Ascending aorta (tissue), 2 donors: ENCODE measurements around the gene ATP2B2. TPM values are rescaled to one million over a fixed set of nuclear protein-coding genes. Genes with fewer than 3 reads are reported as not detected.

Experiments
- DNase-seq, 2 donors: peaks; one replicate each; pipeline ENCODE4 v3.0.0-alpha.2; 2019; ENCODE audit warnings: low spot score in 2 of 2
- H3K27ac ChIP-seq, 2 donors: fragments of 200-600 bp; sonication (generic); one replicate each; pipeline ENCODE4 v1.5.1; 2016 to 2017; ENCODE audit warnings: mild to moderate bottlenecking in 1 of 2
- H3K27me3 ChIP-seq: fragments of 200-600 bp; sonication (generic); one replicate; pipeline ENCODE4 v1.5.1; 2017
- H3K36me3 ChIP-seq, 2 donors: fragments of 200-600 bp; sonication (generic); one replicate each; pipeline ENCODE4 v1.5.1; 2016
- H3K4me1 ChIP-seq, 2 donors: fragments of 200-600 bp; sonication (generic); one replicate each; pipeline ENCODE4 v1.5.1; 2016 to 2017; ENCODE audit warnings: mild to moderate bottlenecking in 1 of 2
- H3K4me3 ChIP-seq, 2 donors: fragments of 200-600 bp; sonication (generic); one replicate each; pipeline ENCODE4 v1.5.1; 2016 to 2017; ENCODE audit warnings: mild to moderate bottlenecking in 1 of 2
- H3K9me3 ChIP-seq, 2 donors: fragments of 200-600 bp; sonication (generic); one replicate each; pipeline ENCODE4 v1.5.1; 2016
- CTCF ChIP-seq, 3 experiments: fragments of 200-600 bp in 2 of 3; fragments of 450-650 bp in 1 of 3; sonication (generic) in 2 of 3; IDR thresholded peaks; one replicate each; pipeline ENCODE4 v1.5.1; 2016 to 2019; ENCODE audit warnings: antibody characterized with exemption in 3 of 3, mild to moderate bottlenecking in 1 of 3, moderate library complexity in 1 of 3
- intact Hi-C: fragments of 100-400 bp; cut with DNase I; formaldehyde crosslinking; loops from one replicate; pipeline ENCODE4 v1.15.1; 2023
- total RNA-seq: library from RNA; depleted of rRNA; stranded (reverse); fragments of >200 nt; gene quantifications from one replicate; pipeline ENCODE4 v1.1.0, GENCODE V29; 2016

The ATP2B2 gene
- total RNA-seq, 1 donor from 2014 or later, result not detected

GRCh38 chr3:10394491-10395025 is 110.8 kb downstream of the ATP2B2 start:
- no peaks in the 10 kb centered on the region for H3K36me3 ChIP-seq
- H3K9me3 ChIP-seq, result no peaks in the 10 kb centered on the region
- no peak for DNase-seq
- no peaks in the 10 kb centered on the region for H3K4me1 ChIP-seq
- intact Hi-C loops, result no loop called here
- no peak overlapping the region for H3K27ac ChIP-seq
- TF ChIP-seq CTCF (IDR thresholded peaks at IDR 0.05), result no peak
- H3K27me3 ChIP-seq, result no peaks in the 10 kb centered on the region
- no peak overlapping the region for H3K4me3 ChIP-seq

GRCh38 chr3:10393514-10393913 is 111.9 kb downstream of the ATP2B2 start:
- H3K36me3 ChIP-seq, result no peaks in the 10 kb centered on the region
- intact Hi-C loops, result no loop called here
- no peak for DNase-seq
- H3K9me3 ChIP-seq, result peaks cover 3 to 4% of the 10 kb centered on the region in 2 donors
- no peaks in the 10 kb centered on the region for H3K4me1 ChIP-seq
- H3K27ac ChIP-seq, result no peak overlapping the region
- TF ChIP-seq CTCF (IDR thresholded peaks at IDR 0.05), result no peak
- H3K4me3 ChIP-seq, result no peak overlapping the region
- no peaks in the 10 kb centered on the region for H3K27me3 ChIP-seq

GRCh38 chr3:10392906-10393461 is 112.4 kb downstream of the ATP2B2 start:
- DNase-seq, result no peak
- no peaks in the 10 kb centered on the region for H3K36me3 ChIP-seq
- no peaks in the 10 kb centered on the region for H3K27me3 ChIP-seq
- no peak overlapping the region for H3K27ac ChIP-seq
- H3K9me3 ChIP-seq, result peaks cover 3 to 8% of the 10 kb centered on the region in 2 donors
- no peaks in the 10 kb centered on the region for H3K4me1 ChIP-seq
- no peak overlapping the region for H3K4me3 ChIP-seq
- no peak for TF ChIP-seq CTCF (IDR thresholded peaks at IDR 0.05)
- intact Hi-C loops, result no loop called here

GRCh38 chr3:10392244-10392643 is 113.1 kb downstream of the ATP2B2 start:
- Histone ChIP-seq H3K4me1 (no peaks in the 10 kb centered on the region), H3K27ac (no peak overlapping the region), H3K27me3 (no peaks in the 10 kb centered on the region), H3K36me3 (no peaks in the 10 kb centered on the region), H3K9me3 (peaks cover 3 to 11% of the 10 kb centered on the region in 2 donors), H3K4me3 (no peak overlapping the region)
- DNase-seq, result no peak
- intact Hi-C loops, result no loop called here
- no peak for TF ChIP-seq CTCF (IDR thresholded peaks at IDR 0.05)

- no peaks in the 10 kb centered on the region for H3K4me1 ChIP-seq
- H3K4me3 ChIP-seq, result no peak overlapping the region
- no peak overlapping the region for H3K27ac ChIP-seq
- no peak for DNase-seq
- intact Hi-C loops, result no loop called here
- no peak for TF ChIP-seq CTCF (IDR thresholded peaks at IDR 0.05)
- H3K9me3 ChIP-seq, result peaks cover 3 to 11% of the 10 kb centered on the region in 2 donors
- H3K36me3 ChIP-seq, result no peaks in the 10 kb centered on the region
- no peaks in the 10 kb centered on the region for H3K27me3 ChIP-seq
Measured at GRCh38 chr3:10391391-10391790, 114.0 kb downstream of the ATP2B2 start.
